KOPT-K1 (cell line): ENCODE measurements around the gene OR2W3.
"Not testable (repeated sequence)": the region's sequence is repeated elsewhere in the genome, so short reads cannot be mapped to it uniquely, and the experiment has no call there.

Experiments
- H3K27ac ChIP-seq: fragments of 200-600 bp; sonication (generic); 2 replicates; pipeline ENCODE4 v1.5.1; 2016; ENCODE audit warnings: antibody characterized with exemption, mild to moderate bottlenecking, low read depth, low read length; ENCODE audit not compliant: poor library complexity, severe bottlenecking
- H3K36me3 ChIP-seq: fragments of 200-600 bp; sonication (generic); 2 replicates; pipeline ENCODE4 v1.5.1; 2017; ENCODE audit warnings: antibody characterized with exemption, mild to moderate bottlenecking, low read length, moderate library complexity; ENCODE audit not compliant: insufficient read depth
- H3K9me3 ChIP-seq: fragments of 200-600 bp; sonication (generic); 2 replicates; pipeline ENCODE4 v1.5.1; 2017; ENCODE audit warnings: antibody characterized with exemption, low read length, mild to moderate bottlenecking; ENCODE audit not compliant: insufficient read depth, poor library complexity, severe bottlenecking

OR2W3 gene

DNA sequence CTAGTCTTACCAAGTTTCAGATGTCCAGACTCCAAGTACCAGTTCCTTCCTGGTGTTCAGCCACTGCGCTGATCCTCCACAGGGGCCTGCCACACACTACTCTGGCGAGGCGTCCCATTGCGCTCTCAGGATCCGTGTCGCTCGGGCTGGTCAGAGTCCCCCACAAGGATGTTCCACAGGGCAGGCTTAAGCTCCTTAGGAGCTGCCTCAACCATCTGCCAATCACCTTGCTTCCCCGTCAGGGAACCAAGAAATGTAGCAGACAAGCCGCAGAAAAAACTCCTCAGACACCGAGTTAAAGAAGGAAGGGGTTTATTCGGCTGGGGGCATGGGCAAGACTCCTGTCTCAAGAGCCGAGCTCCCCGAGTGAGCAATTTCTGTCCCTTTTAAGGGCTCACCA, 9.8 kb downstream of the OR2W3 start:
- no peak overlapping the region for H3K27ac ChIP-seq
- peaks cover 6% of the 10 kb centered on the region for H3K9me3 ChIP-seq
- H3K36me3 ChIP-seq = no peaks in the 10 kb centered on the region

DNA sequence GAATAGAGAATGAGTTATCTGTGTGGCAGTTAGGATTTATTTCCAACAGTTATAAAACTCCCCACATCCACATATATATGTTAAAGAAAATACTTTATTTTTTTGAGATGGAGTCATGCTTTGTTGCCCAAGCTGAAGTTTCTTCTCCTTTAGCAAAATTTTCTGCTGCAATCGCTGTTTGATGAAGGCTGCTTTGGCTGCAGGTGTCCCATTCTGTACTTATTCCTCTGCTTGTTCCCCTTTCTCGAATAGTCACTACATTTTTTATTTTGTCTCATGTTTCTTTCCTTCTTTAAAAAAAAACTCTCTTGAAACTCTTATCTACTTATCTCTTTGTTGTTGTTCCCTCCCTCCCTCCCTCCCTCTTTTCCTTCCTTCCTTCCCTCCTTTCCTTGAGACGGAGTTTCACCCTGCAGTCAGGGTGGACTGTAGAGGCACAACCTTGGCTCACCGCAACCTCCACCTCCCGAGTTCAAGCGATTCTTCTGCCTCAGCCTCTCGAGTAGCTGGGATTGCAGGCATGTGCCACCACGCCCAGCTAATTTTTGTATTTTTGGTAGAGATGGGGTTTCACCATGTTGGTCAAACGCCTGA, 10.6 kb downstream of the OR2W3 start:
- no peaks in the 10 kb centered on the region for H3K36me3 ChIP-seq
- no peak overlapping the region for H3K27ac ChIP-seq
- peaks cover 6% of the 10 kb centered on the region for H3K9me3 ChIP-seq

DNA sequence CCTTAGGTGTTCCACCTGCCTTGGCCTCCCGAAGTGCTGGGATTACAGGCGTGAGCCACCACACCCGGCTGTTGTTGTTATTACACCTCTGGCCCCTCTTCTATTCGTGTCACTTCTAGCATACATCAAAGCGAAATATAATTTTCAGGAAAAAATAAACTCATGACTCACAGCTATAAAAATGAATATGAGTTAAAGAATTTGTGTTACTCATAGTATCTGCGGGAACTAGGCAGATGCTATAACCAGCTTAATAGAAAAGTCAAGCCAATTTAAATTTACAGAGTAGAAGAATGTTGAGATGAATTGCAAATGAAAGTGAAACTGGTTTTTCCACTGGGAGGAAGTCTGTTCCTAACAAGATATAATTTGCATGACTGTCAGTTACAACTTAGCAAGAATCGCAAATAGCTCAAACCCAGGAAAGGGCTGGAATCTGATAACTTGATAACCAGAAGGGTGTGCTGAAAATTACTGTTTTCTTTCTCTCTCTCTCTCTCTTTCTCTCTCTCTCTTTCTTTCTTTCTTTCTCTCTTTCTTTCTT, 11.2 kb downstream of the OR2W3 start:
- no peaks in the 10 kb centered on the region for H3K36me3 ChIP-seq
- no peak overlapping the region for H3K27ac ChIP-seq
- peaks cover 6% of the 10 kb centered on the region for H3K9me3 ChIP-seq

DNA sequence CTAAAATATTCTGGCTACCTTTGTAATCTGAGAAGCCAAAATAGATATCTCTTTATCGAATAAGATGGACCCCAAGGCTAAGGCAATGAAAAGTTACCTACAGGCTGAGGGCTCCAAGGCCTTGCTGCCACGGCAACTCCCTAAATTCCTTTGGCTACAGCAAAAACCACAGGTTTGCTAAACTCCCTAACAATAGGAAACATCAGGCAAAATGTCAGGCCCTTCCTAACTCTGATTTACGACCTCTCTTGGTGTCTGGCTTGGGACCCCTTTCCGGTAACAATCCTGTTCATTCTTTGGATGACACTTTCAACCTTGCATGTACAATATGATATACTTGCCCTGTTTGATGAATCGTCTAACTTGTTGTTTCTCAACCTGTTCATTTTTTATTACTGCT, 13.4 kb downstream of the OR2W3 start:
- Histone ChIP-seq H3K27ac (no peak overlapping the region), H3K36me3 (no peaks in the 10 kb centered on the region), H3K9me3 (peaks cover 6% of the 10 kb centered on the region)

DNA sequence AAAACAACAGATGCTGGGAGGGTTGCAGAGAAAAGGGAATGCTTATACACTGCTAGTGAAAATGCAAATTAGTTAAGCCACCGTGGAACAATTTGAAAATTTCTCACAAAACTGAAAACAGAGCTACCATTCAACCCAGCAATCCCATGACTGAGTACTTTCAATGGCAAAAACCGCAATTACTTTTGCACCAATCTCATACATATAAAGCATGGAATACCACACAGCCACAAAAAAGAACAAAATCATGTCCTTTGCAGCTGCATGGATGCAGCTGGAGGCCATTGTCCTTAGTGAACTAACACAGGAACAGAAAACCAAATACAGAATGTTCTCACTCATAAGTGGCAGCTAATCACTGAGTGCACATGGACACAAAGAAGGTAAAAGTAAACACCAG, 18.4 kb downstream of the OR2W3 start:
- Histone ChIP-seq H3K9me3 (no peaks in the 10 kb centered on the region), H3K27ac (no peak overlapping the region), H3K36me3 (no peaks in the 10 kb centered on the region)

DNA sequence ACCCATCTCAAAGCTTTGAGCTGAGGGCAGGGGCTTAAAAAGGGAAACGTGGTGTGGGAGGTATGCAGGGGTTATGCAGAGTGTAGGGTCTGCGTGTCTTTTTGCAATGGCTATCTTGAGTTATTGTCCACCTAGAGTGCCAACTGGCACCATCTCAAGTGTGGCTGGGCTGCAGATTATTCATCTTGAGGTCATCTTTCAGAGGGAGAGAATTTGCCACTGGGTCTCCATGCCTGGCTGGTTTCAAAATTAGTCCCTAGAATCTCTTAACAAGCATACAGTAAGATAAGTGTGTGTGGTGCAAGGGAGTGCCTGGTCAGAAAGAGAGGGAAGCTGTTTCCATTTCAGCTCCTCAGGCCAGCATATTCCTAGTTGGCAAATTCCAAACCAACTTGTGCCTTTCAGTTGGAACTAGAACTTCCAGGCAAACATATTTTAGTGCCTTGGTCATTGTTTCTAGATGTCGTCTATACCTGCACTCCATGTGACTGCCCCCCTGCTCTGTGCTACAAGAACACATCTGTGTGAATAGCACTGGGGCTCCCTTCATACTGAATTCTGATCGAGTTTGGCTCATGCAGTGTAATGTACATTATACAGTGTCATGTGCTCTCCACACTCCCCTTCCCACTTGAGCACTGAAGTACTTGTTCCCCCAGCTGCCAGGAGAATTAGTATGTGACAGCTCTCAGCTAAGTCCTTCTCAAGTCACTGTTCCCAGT, 19.7 kb downstream of the OR2W3 start:
- Histone ChIP-seq H3K27ac (no peak overlapping the region), H3K36me3 (no peaks in the 10 kb centered on the region), H3K9me3 (no peaks in the 10 kb centered on the region)

DNA sequence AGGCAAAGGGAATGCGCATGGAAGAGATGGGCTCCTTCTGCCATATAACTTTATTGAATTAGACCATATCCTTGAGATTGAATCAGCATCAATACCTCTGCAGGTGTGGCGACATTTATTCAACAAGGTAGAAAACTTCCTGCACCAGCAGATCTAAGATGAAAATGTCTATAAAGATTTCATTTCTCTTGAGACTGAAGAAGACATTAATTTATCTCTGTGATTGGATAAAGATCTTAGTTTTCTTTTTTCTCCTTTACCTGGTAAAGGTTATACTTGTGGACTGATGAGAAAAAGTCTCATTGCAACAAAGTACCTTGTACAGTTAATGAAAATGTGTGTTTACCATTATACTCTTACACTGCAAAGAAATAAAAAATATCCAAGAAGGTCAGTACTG, 24.6 kb downstream of the OR2W3 start, which contains the start of gene OR2T8:
OR2T8 (plus strand) TSS at position 301 of the 400 bp plus-strand sequence. CDS start 766 bp downstream, outside the sequence.
- H3K9me3 ChIP-seq = no peaks in the 10 kb centered on the region
- H3K36me3 ChIP-seq = no peaks in the 10 kb centered on the region

DNA sequence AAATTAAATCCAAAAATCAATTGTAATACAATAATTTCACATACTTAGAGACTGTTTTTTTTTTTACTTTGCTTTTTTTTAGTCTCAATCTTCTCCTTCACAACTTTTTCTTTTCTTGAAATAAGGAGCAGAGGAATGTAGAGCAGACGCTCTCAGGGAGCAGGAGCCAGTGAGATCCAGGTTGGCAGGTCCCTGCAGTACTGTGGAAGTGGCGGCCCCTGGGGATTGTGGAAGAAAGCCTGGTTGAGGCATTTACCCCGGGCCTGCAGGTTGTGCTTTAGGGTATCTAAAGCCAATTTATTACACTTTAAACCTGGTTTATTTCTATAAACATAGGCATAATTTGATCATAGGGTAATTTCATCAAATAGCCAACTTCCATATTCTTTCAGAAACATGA, 28.6 kb downstream of the OR2W3 start:
- no peaks in the 10 kb centered on the region for H3K9me3 ChIP-seq
- H3K27ac ChIP-seq = no peak overlapping the region
- H3K36me3 ChIP-seq = no peaks in the 10 kb centered on the region

More for the DNA sequence above, 24.6 kb downstream of the OR2W3 start, which contains the start of gene OR2T8:
- H3K27ac ChIP-seq = no peak within 1 kb of the TSS

DNA sequence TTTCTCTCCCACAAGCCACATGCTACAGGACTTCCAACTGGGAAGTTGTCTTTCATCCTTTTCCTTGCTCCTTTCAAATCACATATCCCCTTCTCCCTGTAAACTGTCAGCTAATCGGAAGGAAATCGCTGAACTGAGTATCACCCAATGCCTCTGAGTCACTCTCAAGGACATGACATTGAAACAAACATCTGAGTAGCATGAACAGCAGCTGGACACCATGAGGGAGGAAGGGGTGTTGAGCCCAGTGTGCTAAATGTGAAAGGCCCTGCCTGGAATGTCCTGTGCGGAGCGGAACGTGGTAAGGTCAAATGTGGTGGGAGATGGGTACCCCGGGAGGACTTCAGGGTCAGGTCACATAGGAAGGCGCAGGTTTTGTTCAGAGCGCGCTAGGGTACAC, 29.5 kb downstream of the OR2W3 start, which contains the start of gene OR2AJ1:
OR2AJ1 (plus strand) TSS at position 22 of the 400 bp plus-strand sequence. CDS start 8,880 bp downstream, outside the sequence.
- no peaks in the 10 kb centered on the region for H3K9me3 ChIP-seq

DNA sequence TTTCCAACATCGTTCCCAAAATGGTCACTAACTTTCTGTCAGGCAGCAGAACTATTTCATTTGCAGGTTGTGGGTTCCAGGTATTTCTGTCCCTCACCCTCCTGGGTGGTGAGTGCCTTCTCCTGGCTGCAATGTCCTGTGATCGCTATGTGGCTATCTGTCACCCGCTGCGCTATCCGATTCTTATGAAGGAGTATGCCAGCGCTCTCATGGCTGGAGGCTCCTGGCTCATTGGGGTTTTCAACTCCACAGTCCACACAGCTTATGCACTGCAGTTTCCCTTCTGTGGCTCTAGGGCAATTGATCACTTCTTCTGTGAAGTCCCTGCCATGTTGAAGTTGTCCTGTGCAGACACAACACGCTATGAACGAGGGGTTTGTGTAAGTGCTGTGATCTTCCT, 38.6 kb downstream of the OR2W3 start:
- no peaks in the 10 kb centered on the region for H3K36me3 ChIP-seq
- H3K9me3 ChIP-seq = peaks cover 8% of the 10 kb centered on the region
- H3K27ac ChIP-seq = no peak overlapping the region

More for the DNA sequence above, 29.5 kb downstream of the OR2W3 start, which contains the start of gene OR2AJ1:
- H3K27ac ChIP-seq = no peak within 1 kb of the TSS
- H3K36me3 ChIP-seq = no peaks in the 10 kb centered on the region

DNA sequence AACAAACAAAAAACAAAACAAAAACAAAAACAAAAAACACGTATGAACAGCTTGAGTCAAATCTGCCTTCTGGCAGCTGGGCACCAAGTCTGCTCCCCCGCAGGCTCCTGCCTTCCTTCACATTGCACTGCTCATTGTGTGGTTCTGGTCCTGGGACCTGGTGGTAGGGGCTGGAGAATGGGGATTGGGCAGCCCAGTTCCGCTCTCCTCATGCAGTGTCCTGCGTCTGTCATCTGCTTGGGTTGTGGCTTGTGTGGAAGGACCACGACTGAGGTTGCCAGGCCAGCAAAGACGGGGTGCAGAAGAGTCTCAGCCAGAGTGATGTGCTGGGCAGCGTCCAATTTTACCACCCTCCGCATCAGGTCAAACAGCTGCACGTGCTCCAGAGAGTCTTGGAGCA, 40.4 kb downstream of the OR2W3 start:
- Histone ChIP-seq H3K9me3 (peaks cover 8% of the 10 kb centered on the region), H3K27ac (no peak overlapping the region), H3K36me3 (no peaks in the 10 kb centered on the region)

DNA sequence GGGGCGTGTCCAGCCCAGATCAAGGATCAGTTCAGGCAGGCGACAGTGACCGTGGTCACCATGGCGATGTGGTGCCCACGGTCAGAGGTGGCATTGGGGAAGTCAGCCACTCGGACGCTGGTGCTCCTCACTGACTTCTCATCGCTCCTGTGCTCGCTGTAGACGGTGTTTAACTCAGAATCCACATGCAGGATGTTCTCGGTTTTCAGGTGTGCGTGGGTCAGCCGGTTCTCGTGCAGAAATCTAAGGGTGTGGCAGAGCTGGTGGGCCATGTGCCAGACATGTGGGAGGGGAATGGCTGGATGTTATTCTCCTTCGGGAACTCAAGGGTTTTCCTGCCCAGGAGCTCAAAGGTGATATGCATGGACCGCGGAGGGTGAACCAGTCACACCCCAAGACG, 41.0 kb downstream of the OR2W3 start:
- Histone ChIP-seq H3K27ac (no peak overlapping the region), H3K9me3 (peaks cover 8% of the 10 kb centered on the region), H3K36me3 (no peaks in the 10 kb centered on the region)

DNA sequence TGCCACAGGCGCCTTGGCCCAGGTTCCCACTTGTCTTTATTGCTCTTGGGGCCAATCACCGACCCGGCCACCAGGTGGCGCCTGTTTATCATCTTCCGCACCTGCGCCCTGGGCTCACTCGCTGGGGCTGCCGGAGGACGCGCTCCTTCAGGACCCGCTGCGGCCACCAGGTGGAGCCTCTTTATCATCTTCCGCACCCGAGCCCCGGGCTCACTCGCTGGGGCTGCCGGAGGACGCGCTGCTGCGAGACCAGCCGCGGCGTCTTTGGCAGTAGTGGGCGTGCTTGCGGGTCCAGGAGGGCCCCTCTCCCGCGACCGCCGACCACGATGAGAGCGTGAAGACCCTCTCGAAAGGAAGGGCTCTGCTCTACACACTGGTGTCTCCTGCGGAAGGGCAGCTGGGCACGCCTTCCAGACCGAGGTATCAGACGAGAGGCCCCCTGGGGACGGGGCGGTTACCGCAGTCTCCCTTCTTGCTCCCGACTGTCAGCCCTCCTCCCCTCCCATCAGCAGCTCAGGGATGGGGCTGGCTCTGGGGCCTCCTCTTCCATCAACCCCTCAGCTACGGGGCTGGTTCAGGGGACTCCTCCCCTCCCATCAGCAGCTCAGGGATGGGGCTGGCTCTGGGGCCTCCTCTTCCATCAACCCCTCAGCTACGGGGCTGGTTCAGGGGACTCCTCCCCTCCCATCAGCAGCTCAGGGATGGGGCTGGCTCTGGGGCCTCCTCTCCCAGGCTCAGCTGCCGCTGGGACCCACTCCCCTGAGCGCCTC, 41.8 kb downstream of the OR2W3 start:
- H3K27ac ChIP-seq, H3K9me3 ChIP-seq, H3K36me3 ChIP-seq: not testable (repeated sequence)

DNA sequence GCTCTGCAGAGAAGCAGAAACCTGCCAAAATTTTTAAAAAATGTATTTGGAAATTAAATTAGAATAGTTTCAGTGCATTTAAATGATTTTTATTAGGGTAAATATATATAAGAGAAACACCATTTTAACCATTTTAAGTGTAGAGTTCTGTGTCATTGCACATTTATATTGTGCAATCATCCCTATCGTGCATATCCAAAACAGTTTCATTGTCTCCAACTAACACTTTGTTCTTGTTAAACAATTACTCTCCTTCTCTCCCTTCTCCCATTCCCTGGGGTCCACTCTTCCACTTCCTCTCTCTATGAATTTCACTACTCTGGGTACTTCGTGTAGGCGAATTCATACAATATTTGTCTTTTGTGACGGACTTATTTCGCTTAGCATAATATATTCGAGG, 47.2 kb downstream of the OR2W3 start:
- no peak overlapping the region for H3K27ac ChIP-seq
- H3K9me3 ChIP-seq = no peaks in the 10 kb centered on the region
- no peaks in the 10 kb centered on the region for H3K36me3 ChIP-seq
